GM23338 (cell line): ENCODE data around the gene SH3TC2. TPM values are rescaled to one million over a fixed set of nuclear protein-coding genes. Genes with fewer than 3 reads are reported as not detected.

Source experiments
- ATAC-seq: fragments of 200-7000 bp; cut with Tn5 transposase; 3 replicates; pipeline ENCODE4 v1.9.1; 2020
- DNase-seq: peaks from one replicate; pipeline ENCODE4 v3.0.0-alpha.2; 2015; ENCODE audit warnings: low spot score
- H2AFZ ChIP-seq: fragments of 200-600 bp; sonication (generic); 2 replicates; pipeline ENCODE4 v1.8.0; 2016; ENCODE audit warnings: antibody characterized with exemption, mild to moderate bottlenecking, moderate library complexity
- H3F3A ChIP-seq: fragments of 200-600 bp; sonication (generic); replicated peaks from 2 replicates; pipeline ENCODE4 v1.8.0; 2017; ENCODE audit warnings: antibody characterized with exemption, mixed run types, low read depth
- H3K27ac ChIP-seq: fragments of 200-600 bp; sonication (generic); 2 replicates; pipeline ENCODE4 v1.6.1; 2016; ENCODE audit warnings: low read depth
- H3K27me3 ChIP-seq: fragments of 200-600 bp; sonication (generic); 2 replicates; pipeline ENCODE4 v1.8.0; 2016; ENCODE audit warnings: mild to moderate bottlenecking, mixed run types, moderate library complexity; ENCODE audit not compliant: insufficient read depth
- H3K36me3 ChIP-seq: fragments of 200-600 bp; sonication (generic); 2 replicates; pipeline ENCODE4 v1.8.0; 2016; ENCODE audit warnings: mild to moderate bottlenecking; ENCODE audit not compliant: insufficient read depth
- H3K4me1 ChIP-seq: fragments of 200-600 bp; sonication (generic); 2 replicates; pipeline ENCODE4 v1.8.0; 2016; ENCODE audit warnings: mild to moderate bottlenecking, moderate library complexity; ENCODE audit not compliant: insufficient read depth
- H3K4me2 ChIP-seq: fragments of 200-600 bp; sonication (generic); 2 replicates; pipeline ENCODE4 v1.7.1; 2017; ENCODE audit warnings: mixed run types
- H3K4me3 ChIP-seq: fragments of 200-600 bp; sonication (generic); 2 replicates; pipeline ENCODE4 v1.6.1; 2016; ENCODE audit warnings: mixed run types
- H3K79me2 ChIP-seq: fragments of 200-600 bp; sonication (generic); replicated peaks from 2 replicates; pipeline ENCODE4 v1.8.0; 2017; ENCODE audit warnings: mild to moderate bottlenecking; ENCODE audit not compliant: insufficient read depth
- H3K9me2 ChIP-seq: fragments of 200-600 bp; sonication (generic); 2 replicates; pipeline ENCODE4 v1.8.0; 2017; ENCODE audit not compliant: insufficient read depth
- H4K20me1 ChIP-seq: fragments of 200-600 bp; sonication (generic); replicated peaks from 2 replicates; pipeline ENCODE4 v1.8.0; 2017; ENCODE audit warnings: mild to moderate bottlenecking; ENCODE audit not compliant: insufficient read depth
- H3K27ac Mint-ChIP-seq: 2 replicates; pipeline ENCODE4 v1.8.0; 2020; ENCODE audit warnings: inconsistent platforms, mild to moderate bottlenecking, moderate library complexity, mixed read lengths
- H3K27me3 Mint-ChIP-seq: 3 replicates; pipeline ENCODE4 v1.8.0; 2022; ENCODE audit warnings: low read depth, mild to moderate bottlenecking, moderate library complexity, mixed read lengths, inconsistent platforms; ENCODE audit not compliant: insufficient read depth, poor library complexity
- H3K36me3 Mint-ChIP-seq: 3 replicates; pipeline ENCODE4 v1.8.0; 2021; ENCODE audit warnings: low read depth, mild to moderate bottlenecking, inconsistent platforms, moderate library complexity, mixed read lengths
- H3K4me1 Mint-ChIP-seq: 3 replicates; pipeline ENCODE4 v1.8.0; 2020; ENCODE audit warnings: mild to moderate bottlenecking, inconsistent platforms, mixed read lengths
- H3K4me3 Mint-ChIP-seq: 3 replicates; pipeline ENCODE4 v1.8.0; 2021; ENCODE audit warnings: moderate library complexity, mild to moderate bottlenecking, inconsistent platforms, mixed read lengths
- H3K9me3 Mint-ChIP-seq: 3 replicates; pipeline ENCODE4 v1.8.0; 2020; ENCODE audit warnings: moderate library complexity, mild to moderate bottlenecking, inconsistent platforms, mixed read lengths
- CREB1 ChIP-seq: fragments of 250-450 bp; sonication (Bioruptor Pico); IDR thresholded peaks from 2 replicates; pipeline ENCODE4 v1.5.0; 2020; ENCODE audit warnings: low read depth, mild to moderate bottlenecking, moderate library complexity
- CTCF ChIP-seq, 2 experiments: fragments of 200-600 bp in 1 of 2; sonication (generic) in 1 of 2; conservative IDR thresholded peaks; 2 replicates each; pipeline versions ENCODE4 v1.5.1 to v1.6.1; 2016 to 2017; ENCODE audit warnings: antibody characterized with exemption in 2 of 2, low read depth in 2 of 2, mild to moderate bottlenecking in 2 of 2, moderate library complexity in 1 of 2
- ETS1 ChIP-seq: IDR thresholded peaks from 2 replicates; pipeline ENCODE4 v1.6.1; 2016; ENCODE audit warnings: antibody characterized with exemption
- EZH2 ChIP-seq: fragments of 200-600 bp; sonication (generic); IDR thresholded peaks from one replicate; pipeline ENCODE4 v1.8.0; 2017; ENCODE audit warnings: antibody characterized with exemption, mild to moderate bottlenecking, low read depth; ENCODE audit not compliant: unreplicated experiment
- EZH2phosphoT487 ChIP-seq: fragments of 200-600 bp; sonication (generic); IDR thresholded peaks from one replicate; pipeline ENCODE4 v1.8.1; 2018; ENCODE audit warnings: antibody characterized with exemption; ENCODE audit not compliant: unreplicated experiment
- JUNB ChIP-seq: IDR thresholded peaks from one replicate; pipeline ENCODE4 v1.6.1; 2016; ENCODE audit warnings: antibody characterized with exemption; ENCODE audit not compliant: unreplicated experiment
- NANOG ChIP-seq: IDR thresholded peaks from 2 replicates; pipeline ENCODE4 v1.6.1; 2016; ENCODE audit warnings: antibody characterized with exemption, borderline replicate concordance
- POLR2AphosphoS5 ChIP-seq: IDR thresholded peaks from 2 replicates; pipeline ENCODE4 v1.6.1; 2016; ENCODE audit warnings: antibody characterized with exemption, low read depth
- REST ChIP-seq: IDR thresholded peaks from one replicate; pipeline ENCODE4 v1.6.1; 2018; ENCODE audit warnings: antibody characterized with exemption; ENCODE audit not compliant: unreplicated experiment
- STAT1 ChIP-seq: IDR thresholded peaks from one replicate; pipeline ENCODE4 v1.6.1; 2016; ENCODE audit warnings: antibody characterized with exemption; ENCODE audit not compliant: unreplicated experiment
- ZNF114 ChIP-seq: fragments of 250-450 bp; sonication (Bioruptor Pico); IDR thresholded peaks from 2 replicates; pipeline ENCODE4 v1.5.0; 2020; ENCODE audit warnings: mild to moderate bottlenecking, moderate library complexity
- ZNF331 ChIP-seq: fragments of 250-450 bp; sonication (Bioruptor Pico); IDR thresholded peaks from 2 replicates; pipeline ENCODE4 v1.5.0; 2020; ENCODE audit warnings: low read depth, mild to moderate bottlenecking, moderate library complexity
- ZNF462 ChIP-seq: fragments of 250-450 bp; sonication (Bioruptor Pico); IDR thresholded peaks from 2 replicates; pipeline ENCODE4 v1.5.0; 2020; ENCODE audit warnings: mild to moderate bottlenecking, moderate library complexity
- polyA plus RNA-seq: library from polyadenylated mRNA; unstranded; fragments of >200 nt; fragmentation: Nextera tagmentation; extraction: Ambion mirVana; gene quantifications from 2 replicates; pipeline ENCODE4 v1.2.1, GENCODE V29; 2016
- total RNA-seq: library from RNA; depleted of rRNA; stranded (reverse); fragments of >200 nt; shearing (Covaris generic); gene quantifications from 2 replicates; pipeline ENCODE4 v1.2.3, GENCODE V29; 2014

The SH3TC2 gene
- total and polyA plus RNA-seq, 2 experiments from 2014 or later: 0.10 to 0.17 TPM

GRCh38 chr5:148976569-148977381 is 86.1 kb downstream of the SH3TC2 start:
- Histone ChIP-seq H3K27me3 (no peaks in the 10 kb centered on the region), H3F3A (no peaks in the 10 kb centered on the region), H3K4me1 (no peaks in the 10 kb centered on the region; the same call in 1 of the 2 replicates), H3K9me2 (0 out of 2 replicates have a peak, but pooled peaks cover 7% of the 10 kb centered on the region), H3K4me2 (no peak overlapping the region), H3K79me2 (no peaks in the 10 kb centered on the region), H3K27ac (no peak overlapping the region), H3K4me3 (no peak overlapping the region), H2AFZ (no peak overlapping the region), H4K20me1 (0 out of 2 replicates have a peak, but pooled peaks cover 3% of the 10 kb centered on the region), H3K36me3 (no peaks in the 10 kb centered on the region)
- DNase-seq: peak; percentile 32
- TF ChIP-seq ETS1 (no peak), ZNF331 (CRISPR knock-in tag) (no peak), POLR2AphosphoS5 (no peak), EZH2phosphoT487 (no peak), ZNF114 (no peak), CREB1 (CRISPR knock-in tag) (no peak), ZNF462 (CRISPR knock-in tag) (no peak), CTCF (conservative IDR thresholded peaks at IDR 0.05; ENCODE audit: low read depth in 2 of 2) (no peak), NANOG (no peak), EZH2 (no peak), STAT1 (no peak), JUNB (no peak), REST (no peak)
- peak; percentile 65 for ATAC-seq
- Mint-ChIP-seq H3K4me1 (peaks cover 18% of the 10 kb centered on the region), H3K36me3 (no peaks in the 10 kb centered on the region), H3K27me3 (peaks cover 5% of the 10 kb centered on the region), H3K4me3 (no peak overlapping the region), H3K27ac (no peak overlapping the region), H3K9me3 (no peaks in the 10 kb centered on the region)
